HG02759 (cell line): ENCODE data around the gene TOLLIP.
"Not testable (repeated sequence)": the region's sequence is repeated elsewhere in the genome, so short reads cannot be mapped to it uniquely, and the experiment has no call there.

Experiments used
- ATAC-seq: cut with Tn5 transposase; IDR thresholded peaks from one replicate; pipeline ENCODE4 v1.9.1; 2021; ENCODE audit warnings: mild to moderate bottlenecking, moderate library complexity; ENCODE audit not compliant: unreplicated experiment

TOLLIP gene

DNA sequence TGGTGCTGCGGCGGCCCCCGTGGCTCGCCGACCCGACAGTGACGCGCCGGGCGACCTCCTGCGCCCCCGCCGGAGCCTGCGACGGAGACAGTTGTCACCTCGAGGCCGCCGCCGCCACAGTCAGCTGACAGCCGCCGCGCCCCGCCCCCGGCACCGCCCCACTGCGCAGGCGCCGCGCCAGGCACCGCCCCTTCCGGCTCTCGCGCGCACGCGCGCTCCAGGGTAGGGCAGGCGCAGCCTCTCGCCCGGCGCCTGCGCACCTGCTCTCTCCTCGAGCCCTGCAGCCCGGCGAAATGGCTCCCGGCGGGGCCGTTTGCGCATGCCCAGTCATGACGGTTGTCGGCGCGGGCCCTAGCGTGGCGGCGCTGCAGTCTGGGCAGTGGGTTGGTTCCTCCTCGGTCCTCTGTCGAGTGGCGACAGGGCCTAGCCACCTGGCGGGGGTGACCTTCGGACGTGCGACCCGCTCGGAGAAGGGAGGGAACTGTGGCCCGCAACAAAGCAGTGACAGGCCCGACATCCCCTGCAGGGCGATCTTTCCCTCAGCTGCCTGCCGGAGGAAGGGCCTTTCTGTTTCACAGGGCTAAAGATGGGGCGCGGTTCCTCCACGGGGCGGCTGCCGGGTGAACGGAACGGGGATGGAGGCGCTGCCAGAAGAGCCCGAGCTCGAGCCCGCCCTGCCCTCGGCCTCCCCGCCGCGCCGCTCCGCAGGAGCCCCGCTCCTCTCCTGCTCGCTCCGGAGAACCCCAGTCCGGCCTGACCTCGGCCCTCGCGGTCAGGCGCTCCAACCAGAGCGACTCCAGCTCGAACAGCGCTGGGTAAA, at the start of gene TOLLIP:
TOLLIP (minus strand) TSS at position 135 of the 820 bp plus-strand sequence; CDS start at position 1, 134 bp downstream.
- peak; percentile 80 for ATAC-seq

DNA sequence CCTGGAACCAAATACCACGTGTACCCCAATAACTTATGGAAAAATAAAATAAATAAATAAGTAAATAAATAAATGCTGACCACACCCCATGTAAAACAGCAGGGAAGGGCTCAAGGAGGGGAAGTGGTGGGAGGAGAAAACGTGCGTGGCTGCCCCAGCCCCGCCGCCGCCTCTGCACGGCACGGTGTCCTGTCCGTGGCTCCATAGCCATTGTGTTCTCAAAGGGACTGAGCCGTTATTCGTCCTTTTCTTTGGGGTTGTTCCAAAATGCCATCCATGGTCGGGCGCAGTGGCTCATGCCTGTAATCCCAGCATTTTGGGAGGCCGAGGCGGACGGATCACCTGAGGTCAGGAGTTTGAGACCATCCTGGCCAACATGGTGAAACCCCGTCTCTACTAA, 49.5 kb upstream of the TOLLIP start:
- ATAC-seq, result not testable (repeated sequence)

DNA sequence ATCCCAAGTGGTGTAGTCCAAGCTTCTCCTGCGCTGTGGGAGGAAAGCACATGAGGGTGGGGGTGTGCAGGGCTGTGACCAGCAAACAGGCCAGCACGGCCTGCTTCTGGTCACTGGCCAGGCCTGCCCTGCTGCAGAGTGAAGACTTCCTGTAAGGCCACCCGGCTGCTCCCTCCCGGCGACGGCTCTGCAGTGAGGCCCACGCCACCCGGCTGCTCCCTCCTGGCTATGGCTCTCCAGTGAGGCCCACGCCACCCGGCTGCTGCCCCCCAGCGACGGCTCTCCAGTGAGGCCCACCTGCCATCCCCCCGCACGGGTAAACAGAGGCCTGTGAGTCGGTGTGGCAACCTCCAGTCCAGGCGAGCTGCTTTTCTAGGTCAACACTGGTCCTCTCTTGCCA, 48.9 kb upstream of the TOLLIP start:
- ATAC-seq, result no peak

DNA sequence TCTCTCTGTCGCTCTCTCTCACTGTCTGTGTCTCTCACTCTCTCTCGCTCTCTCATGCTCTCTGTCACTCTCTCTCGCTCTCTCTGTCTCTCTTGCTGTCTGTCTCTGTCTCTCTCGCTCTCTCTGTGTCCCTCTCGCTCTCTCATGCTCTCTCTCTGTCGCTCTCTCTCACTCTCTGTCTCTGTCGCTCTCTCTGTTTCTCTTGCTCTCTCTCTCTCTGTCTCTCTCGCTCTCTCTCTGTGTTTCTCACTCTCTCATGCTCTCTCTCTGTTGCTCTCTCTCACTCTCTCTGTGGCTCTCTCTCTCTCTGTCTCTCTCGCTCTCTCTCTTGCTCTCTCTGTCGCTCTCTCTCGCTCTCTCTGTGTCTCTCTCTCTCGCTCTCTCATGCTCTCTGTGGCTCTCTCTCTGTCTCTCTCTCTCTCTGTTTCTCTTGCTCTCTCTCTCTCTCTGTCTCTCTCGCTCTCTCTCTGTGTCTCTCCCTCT, 47.1 kb upstream of the TOLLIP start:
- ATAC-seq, result no peak

DNA sequence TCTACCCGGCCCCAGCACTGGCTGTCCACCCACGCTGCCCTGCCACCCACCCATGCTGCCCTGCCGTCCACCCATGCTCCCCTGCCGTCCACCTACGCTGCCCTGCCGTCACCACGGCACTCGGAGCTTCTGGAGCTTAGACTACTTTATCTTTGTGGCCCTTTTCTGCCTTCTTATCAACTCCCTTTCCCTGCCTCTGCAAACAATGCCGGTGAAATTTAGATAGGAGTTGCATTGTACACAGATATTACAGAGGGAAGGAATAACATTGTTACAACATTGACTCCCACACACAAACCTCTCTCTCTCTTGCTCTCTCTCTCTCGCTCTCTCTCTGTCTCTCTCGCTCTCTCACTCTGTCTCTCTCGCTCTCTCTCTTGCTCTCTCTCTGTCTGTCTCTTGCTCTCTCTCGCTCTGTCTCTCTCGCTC, 46.6 kb upstream of the TOLLIP start:
- no peak for ATAC-seq

DNA sequence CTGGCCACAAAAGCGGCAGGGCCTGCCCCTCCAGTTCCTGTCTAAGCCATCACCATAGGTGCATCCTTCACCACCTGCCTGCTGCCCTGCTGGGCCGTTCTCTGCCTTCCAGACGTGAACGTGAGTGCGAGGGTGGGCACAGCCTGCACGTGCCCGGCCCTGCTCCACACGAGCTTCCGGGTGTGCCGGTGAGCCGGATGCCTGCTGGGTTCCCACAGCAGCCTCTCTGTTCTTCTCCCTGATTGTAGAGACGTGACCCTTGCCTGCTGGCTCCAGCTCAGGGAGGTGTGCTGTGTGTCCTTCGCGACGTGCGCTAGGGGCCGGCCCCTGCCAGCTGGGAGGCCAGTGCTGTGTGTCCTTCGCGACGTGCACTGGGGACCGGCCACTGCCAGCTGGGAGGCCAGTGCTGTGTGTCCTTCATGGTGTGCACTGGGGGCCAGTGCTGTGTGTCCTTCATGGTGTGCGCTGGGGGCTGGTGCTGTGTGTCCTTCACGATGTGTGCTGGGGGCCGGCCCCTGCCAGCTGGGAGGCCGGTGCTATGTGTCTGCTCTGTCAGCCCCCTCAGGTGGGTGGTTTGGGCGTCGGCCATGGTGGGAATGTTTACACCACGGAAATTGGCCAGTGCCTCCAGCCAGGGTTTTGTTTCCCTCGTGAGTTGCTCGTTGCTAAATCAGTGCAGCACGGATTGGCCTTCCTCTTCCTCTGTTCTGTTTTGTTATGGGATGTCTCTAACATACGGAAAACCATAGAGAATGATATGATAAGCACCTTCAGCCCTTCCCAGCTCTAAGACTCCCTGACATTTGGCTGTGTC, 44.9 kb upstream of the TOLLIP start:
- no peak for ATAC-seq

DNA sequence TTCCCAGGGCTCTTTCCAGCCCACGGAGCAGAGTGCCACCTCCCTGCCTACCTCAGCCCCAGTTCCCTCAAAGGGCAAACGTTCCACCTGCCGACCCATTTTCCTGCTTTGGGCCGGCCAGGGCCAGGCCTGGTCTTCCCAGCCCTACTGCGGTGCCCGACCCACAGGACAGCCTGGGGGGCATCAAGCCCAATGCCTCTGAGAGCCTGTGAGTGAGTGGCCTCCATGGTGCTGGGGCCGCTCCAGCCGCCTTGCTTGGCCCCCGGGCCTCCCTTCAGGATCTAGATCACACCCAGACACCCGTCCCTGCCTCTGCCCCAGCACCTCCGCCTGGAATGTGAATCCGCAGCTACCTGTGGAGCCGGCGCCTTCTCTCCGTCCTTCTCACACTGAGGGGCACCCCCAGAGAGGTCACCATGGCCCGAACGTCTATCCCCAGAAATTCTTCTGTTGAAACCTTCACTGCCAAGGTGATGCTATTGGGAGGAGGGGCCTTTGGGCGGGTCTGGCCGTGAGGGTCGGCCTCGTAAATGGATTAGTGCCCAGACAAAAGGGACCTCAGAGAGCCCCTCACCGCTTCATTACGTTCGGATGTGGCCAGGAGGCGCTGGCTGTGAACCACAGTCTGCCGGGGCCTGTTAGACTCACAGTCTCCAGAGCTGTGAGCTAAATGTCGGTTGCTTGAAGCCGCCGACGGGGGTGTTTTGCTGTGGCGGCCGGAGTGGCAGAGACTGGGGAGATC, 44.1 kb upstream of the TOLLIP start:
- ATAC-seq, result no peak

DNA sequence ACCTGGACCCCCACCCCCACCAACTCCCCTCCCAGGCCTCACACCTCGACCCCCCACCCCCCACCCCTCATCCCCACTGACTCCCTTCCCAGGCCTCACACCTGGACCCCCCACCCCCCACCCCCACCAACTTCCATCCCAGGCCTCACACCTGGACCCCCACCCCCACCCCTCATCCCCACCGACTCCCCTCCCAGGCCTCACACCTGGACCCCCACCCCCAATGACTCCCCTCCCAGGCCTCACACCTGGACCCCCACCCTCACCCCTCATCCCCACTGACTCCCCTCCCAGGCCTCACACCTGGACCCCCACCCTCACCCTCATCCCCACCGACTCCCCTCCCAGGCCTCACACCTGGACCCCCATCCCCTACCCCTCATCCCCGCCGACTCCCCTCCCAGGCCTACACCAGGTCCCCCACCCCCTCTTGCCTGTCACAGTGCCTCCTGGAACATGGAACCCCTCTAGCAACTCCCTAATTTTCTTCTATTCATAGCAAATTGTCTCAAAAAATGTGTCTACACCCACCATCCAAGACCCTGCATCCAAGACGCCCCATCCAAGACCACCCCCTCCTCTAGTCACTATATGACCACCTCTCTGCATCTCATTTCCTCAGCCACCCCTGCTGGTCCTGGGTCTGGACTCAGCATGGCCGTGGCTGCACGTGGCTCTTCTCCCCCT, 43.4 kb upstream of the TOLLIP start:
- no peak for ATAC-seq

DNA sequence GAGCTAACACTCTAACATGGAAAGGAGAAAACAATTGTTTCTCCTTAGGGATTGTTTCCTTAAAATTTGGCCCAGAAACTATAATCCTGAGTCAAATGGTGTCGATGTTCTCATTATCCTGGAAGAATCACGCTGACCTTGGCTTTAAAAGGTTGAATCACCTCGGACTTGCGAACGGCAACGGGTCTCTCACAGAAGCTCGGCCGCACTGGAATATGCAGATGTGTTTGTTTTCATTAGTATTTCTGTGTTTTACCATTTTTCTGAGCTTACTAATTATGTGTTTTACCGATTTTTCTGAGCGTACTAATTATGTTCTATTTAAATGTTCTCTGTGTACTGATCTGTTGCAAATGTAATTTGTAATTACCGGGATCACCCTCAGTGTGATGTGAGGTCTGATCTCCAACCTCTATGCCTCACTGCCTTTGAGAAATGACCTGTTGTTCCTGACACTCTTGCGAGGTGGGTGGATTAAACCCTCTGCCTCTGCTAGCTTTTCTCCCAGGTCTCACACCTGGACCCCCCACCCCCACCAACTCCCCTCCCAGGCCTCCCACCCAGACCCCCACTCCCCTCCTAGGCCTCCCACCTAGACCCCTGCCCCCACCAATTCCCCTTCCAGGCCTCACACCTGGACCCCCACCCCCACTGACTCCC, 42.0 kb upstream of the TOLLIP start:
- no peak for ATAC-seq

DNA sequence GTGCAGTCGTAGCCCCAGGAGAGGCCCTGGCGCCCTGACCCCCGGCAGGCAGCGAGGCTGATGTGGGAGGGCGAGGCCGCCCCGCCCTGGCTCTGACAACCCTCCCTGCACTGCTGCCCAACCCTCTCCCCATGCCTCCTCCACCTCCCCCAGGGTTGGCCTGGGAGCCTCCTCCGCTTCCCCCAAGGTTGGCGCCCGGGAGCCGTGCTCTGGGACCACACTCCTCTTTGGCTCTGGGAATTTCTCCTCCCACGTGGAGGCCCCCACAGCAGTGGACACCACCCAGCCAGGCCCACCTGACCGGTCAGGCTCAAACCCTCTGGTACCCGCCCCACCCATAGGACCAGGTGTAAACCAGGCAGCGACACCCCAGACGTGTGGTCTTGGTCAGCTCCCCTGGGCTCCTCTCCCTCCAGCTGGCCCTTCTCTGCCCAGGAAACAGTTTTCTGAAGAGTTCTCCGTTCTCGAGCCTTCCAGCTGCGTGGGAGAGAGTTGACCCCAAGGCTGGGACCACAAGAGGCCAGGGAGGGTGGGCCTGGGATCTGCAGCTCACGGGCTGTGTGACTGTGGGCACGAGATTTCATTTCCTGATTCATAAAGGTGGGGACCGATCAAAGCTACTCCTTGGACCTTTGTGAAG, 40.8 kb upstream of the TOLLIP start:
- no peak for ATAC-seq

DNA sequence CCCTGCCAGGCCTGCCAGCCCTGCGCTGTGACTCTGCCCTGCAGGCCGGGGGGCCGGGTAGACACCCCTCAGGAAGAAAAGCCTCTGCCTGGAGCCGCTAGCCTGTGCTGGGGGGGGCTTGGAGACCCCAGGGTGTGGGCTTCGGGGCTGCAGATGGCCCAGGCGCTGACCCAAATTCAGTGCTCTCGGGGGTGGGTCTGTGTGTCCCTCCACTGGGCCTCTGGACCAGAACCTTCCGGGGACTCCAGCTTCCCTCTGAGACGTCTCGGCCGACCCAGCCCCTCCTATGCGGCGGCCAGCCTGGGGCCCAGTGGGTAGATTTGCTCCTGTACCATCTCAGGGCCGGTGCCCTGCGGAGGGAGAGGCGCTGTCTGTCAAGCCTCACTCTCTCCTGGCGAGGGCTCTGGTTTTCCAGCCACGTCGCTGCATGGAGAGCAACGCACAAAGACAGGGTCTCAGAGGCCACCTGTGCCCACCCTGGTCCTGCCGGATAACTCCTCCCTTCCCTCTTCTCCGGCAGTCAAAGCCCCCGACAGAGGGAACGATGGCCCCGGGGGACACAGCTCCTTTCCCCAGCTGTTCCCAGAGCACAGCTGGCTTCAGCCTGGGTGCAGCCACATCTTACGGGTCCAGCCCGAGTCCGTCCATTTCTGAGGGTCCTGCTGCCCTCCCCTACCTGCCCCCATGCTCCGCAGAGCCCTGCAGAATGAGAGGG, 40.1 kb upstream of the TOLLIP start:
- ATAC-seq, result no peak

DNA sequence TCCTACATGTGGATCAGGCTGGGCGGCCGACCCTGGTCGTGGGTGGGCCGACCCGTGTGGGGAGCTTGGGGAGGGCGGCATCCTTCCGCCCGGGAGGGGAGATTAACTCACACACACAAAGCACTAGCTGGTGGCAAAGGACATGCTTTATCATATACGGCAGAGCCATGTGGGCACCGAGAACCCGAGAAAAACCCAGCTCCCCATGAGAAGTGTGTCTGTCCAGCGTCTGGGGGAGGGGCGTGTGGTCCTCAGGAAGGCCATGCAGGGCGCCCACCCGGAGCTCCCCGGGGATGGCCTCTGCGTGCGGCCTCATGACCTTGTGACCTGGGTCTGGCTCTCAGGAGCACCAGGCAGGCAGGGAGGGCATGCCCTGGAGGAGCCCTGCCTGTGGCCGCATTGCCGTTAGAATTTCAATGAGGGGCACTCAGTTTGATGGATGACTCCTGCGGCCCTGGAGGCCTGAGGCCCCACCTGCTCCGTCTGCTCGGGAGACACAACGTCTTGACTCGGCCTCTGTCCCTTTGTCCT, 39.4 kb upstream of the TOLLIP start:
- no peak for ATAC-seq

DNA sequence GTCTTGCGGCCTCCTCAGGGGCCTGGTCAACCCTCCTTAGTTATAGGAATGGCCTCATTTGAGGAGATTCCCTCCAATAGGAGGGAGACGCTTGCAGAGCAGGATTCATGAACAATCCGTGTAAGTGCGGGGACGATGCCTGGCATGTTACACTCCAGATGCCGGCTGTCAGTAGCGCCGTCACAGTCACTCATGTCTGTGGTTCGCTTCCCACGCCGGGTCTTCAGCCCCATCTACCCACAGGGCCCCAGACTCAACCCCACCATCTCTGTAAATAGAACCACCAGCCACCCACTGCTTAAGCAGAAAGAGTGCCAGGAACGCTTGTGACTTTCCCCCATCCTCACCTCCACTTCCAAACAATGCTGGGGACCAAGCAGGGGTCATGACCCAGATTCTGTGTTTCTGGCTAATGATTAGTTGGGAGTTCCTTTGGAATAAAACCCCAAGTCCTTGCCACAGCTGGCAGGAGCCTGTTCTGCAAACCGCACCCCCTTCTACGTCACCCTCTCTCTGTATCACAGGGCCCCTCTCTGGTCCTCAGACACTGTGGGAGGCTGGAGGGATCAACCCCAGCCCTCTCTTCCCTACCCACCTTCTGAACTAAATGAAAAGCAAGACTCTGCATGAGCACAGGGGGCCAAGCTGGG, 38.8 kb upstream of the TOLLIP start:
- ATAC-seq, result no peak

DNA sequence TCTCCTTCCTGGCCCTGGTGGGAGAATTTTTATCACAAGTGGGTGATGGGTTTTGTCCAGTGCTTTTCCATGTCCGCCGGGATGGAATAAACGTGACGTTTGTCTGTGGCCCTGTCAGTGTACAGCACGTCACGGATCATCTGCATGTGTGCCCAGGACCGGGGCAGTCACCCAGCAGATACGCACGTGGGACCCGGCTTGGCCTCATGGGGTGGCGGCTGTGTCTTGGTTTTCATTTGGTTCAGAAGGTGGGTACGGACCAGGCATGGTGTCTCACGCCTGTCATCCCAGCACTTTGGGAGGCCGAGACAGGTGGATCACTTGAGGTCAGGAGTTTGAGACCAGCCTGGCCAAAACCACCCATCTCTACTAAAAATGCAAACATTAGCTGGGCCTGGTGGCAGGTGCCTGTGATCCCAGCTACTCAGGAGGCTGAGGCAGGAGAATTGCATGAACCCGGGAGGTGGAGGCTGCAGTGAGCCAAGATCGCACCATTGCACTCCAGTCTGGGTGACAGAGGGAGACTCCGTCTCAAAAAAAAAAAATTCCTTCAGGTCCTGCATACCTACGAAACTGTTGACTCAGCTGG, 38.1 kb upstream of the TOLLIP start:
- ATAC-seq, result not testable (repeated sequence)

DNA sequence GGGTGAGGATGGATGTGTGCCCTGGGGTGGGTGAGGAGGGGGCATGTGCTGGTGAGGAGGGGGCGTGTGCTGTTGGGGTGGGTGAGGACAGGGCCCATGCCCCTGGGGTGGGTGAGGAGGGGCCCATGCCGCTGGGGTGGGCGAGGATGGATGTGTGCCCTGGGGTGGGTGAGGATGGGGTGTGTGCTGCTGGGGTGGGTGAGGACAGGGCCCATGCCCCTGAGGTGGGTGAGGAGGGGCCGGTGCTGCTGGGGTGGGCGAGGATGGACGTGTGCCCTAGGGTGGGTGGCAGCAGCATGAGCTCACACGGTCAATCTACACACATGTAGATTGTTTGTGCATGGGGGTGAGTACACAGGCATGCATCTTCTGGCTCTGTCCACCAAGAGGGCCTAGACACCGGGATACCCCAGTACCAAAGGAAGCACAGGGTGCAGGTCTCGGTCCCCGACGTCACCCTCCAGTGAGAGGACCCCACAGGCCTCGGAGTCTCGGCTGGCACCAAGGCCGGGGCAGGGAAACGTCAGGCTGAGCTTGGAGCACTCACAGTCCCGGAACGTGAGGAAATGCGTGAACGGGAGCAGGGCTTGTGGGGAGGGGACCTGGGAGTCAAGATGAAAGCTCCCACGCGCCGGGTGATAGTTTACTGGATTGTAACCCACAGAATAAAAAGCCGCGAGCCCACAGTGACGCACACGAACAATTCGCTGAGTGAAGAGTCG, 37.4 kb upstream of the TOLLIP start:
- ATAC-seq, result no peak

DNA sequence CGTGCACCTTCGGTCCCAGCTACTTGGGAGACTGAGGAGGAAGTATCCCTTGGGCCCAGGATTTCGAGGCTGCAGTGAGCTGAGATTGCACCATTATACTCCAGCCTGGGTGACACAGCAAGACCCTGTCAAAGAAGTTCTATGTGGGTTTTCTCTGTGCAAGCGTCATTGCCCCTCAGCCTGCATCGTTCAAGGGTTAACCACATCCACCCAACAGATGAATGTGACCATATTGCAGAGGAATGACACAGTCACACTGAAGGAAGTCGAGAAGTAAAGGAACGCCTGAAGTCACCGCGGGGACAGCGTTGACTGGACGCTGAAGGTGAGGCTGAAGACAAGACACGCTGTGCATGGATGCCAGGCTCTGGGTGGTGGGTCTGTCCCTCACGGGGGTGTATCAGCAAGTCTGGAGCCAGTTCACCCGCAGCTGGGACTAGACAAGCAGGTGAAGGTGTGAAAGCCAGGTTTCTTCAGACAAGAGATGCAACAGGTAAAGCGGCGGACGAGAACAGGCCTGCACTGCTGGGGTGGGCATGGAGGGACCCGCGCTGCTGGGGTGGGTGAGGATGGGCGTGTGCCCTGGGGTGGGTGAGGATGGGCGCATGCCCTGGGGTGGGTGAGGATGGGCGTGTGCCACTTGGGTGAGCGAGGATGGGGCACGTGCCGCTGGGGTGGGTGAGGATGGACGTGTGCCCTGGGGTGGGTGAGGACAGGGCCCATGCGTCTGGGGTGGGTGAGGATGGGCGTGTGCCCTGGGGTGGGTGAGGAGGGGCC, 36.5 kb upstream of the TOLLIP start:
- no peak for ATAC-seq
